G401.6 (cell line): Measurements from ENCODE around the gene CCRL2.
"Not testable (repeated sequence)": the region's sequence is repeated elsewhere in the genome, so short reads cannot be mapped to it uniquely, and the experiment has no call there.

Experiments used
- FAIRE-seq: peaks from 2 replicates; lab custom pipeline; 2012; peaks lifted over from hg19 to GRCh38; lab: Jason Lieb, UNC

CCRL2 gene

DNA sequence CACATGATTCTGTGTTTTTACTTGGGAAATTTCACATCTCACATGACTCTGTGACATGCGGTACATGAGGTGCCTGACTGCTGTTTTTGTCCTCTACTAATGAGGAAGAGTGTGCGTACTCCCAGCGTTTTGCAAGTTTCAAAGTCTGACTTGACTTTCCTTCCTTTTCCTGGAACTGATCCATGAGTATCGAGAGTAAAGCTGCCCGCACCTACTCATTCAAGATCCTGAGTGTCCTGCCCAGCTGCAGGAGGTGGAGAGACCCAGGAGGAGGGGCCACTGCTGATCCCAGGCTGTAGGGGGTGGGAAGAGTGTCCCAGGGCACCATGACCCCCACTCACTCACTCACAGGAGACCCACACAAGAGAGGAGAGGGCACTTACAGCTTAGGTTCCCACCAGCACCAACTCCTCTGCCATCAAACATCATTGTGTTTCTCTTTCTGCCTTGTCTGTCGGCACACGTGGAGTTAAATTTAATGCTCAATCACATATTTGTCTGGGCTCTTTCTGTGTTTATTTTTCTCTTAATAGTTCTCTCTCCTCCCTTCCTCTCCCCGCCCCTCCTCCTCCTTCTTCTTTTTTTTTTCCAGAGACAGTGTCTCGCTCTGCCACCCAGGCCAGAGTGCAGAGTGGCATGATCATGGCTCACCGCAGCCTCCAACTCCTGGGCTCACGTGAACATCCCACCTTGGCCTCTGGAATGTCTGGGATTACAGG is 1.6 kb upstream of the CCRL2 start:
- FAIRE-seq = no peak

DNA sequence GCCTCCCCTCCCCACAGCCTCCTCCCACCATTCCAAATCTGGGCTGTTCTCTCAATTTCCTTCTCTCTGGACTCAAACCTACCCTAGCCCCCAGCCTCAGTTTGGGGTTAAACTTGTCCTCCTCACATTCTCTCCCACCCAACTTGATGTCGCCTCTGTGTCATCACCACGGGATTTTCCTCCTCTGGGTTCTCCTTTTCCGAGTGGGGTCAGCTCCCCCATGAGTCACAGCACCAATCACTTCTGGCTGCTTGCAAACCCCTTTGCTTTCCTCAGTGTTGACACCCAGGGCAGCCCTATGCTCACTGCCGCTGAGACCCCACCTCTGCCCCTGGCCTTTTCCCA is 644 bp upstream of the CCRL2 start:
- FAIRE-seq = no peak

DNA sequence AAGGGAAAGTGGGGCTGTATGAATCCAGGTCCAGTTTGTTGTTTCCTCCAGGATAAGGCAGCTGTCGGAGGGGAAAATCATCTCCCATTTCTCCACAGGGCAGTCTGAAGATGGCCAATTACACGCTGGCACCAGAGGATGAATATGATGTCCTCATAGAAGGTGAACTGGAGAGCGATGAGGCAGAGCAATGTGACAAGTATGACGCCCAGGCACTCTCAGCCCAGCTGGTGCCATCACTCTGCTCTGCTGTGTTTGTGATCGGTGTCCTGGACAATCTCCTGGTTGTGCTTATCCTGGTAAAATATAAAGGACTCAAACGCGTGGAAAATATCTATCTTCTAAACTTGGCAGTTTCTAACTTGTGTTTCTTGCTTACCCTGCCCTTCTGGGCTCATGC is 911 bp downstream of the CCRL2 start:
- no peak for FAIRE-seq

DNA sequence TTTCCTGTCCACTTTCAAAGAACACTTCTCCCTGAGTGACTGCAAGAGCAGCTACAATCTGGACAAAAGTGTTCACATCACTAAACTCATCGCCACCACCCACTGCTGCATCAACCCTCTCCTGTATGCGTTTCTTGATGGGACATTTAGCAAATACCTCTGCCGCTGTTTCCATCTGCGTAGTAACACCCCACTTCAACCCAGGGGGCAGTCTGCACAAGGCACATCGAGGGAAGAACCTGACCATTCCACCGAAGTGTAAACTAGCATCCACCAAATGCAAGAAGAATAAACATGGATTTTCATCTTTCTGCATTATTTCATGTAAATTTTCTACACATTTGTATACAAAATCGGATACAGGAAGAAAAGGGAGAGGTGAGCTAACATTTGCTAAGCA is 1.8 kb downstream of the CCRL2 start:
- FAIRE-seq = no peak

DNA sequence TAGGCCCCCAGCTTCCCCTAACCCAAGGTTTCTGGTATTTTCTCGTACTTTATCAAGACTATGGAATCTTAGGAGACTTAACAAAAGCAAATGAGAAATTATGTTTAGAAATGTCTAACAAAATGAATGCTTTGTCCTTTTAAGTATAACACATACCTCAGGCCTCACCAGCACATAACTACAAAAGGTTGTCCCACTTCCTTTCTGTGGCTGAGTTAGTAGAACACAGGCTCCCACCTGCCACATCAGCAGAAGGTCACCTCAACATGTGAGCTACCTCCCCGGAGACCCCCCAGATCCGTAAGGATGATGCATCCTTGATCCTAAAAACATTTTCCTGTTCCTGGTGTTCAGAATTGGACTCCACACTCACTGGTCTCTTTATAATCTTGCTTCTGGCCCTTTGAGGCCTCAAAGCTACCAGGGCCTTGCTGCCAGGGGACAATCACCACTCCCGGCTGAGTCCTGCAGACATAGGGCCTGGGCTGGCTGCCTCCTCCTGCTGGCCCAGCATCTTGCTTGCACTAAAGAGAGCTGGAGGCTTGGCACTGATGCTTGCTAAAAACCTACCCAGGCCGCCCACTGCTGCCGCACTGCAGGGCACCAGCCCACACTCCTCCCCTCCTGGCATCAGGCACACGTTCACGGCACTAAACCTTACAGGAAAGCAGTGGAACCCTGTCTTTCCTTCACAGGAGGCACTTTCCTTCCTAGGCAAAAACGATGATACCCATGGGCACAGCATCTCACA is 2.9 kb downstream of the CCRL2 start:
- no peak for FAIRE-seq

DNA sequence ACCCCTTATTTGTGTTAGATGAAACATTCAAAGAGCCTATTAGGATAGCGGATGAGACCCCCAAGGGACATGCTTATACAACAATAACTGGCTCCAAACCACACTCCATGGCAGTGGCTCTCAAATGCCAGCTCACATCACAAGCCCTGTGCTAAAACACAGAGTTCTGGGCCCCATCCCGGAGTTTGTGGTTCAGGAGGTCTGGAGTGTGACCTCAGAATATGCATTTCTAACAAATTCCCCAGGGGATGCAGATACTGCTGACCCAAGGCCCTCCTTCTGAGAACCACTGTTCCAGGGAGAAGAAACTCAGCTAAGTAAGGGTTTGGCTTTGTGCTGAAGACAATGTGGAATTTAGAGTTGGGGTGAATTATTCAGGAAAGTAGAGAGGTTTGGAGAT is 3.6 kb downstream of the CCRL2 start:
- FAIRE-seq = no peak

DNA sequence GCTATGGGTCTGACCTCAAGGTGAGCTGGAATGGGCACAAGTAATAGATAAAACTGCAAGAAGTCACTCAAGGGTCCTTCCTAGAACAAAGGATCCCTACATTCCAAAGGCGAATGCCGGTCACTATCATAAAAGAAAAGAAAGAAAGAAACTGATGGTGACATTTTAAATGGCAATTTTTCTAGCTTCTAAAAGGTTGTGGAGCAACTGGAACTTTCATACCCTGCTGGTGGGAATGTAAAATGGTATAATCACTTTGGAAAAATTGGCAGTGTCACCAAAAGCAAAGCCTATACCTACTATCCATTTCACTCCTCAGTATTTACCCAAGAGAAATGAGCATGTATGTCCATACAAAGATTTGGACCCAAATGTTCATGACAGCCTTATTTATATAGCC is 4.2 kb downstream of the CCRL2 start:
- no peak for FAIRE-seq

DNA sequence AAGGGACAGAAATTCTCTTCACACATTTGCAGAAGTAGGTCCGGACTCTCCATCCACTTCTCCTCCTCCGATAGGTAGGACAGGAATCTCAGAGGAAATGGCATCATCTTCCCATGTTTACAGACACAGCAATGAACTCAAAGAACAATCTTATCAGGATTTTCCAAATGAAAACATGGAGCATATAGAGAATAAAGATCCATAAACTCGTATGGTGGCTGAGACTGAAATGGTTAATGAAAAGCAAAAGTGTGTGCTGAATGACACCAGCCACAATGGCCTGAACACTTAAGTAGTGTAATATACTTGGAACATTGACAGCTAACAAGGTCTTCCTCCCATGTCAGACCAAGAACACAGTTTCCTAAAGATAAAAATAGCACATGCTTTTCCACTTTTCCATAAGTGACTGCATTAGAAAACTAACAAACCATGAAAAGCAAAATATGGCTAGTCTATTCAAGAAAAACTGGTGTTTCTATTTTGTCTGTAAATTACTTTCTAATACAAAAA is 5.8 kb downstream of the CCRL2 start:
- no peak for FAIRE-seq

DNA sequence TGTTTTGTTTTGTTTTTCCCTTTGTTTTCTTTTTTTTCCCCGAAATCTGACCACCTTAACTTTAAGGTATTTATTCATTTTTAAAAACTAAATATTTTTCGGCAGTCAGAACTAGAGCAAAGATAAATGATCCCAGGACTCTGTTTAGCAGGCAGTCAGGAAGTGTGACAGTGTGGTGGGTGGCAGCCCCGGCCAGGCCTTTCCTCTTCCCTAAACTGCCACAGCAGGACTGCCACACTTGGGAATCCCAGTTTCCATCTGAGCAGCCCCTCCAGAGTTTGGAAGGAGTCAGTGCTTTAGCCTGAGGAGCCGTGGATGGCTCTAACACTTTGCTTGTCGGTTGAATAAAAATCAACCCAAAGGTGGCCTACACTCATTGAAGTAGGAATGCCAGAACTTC is 6.9 kb downstream of the CCRL2 start:
- no peak for FAIRE-seq

DNA sequence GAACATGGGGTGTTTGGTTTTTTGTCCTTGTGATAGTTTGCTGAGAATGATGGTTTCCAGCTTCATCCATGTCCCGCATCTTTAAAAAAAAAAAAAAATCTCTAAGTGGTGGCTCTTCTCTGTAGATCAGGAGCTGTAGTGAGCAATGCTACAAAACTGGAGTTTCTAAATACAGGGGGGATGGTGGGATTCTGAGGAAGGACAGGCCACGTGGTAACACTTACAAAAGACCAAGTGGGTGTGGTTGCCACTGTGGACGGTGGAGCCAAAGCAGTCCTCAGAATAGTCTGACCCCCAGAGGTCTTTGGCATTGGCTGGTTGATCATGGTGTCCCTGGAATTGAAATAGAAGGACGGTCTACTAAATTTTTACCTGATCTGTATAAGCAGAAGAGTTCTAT is 7.7 kb downstream of the CCRL2 start:
- FAIRE-seq = no peak

DNA sequence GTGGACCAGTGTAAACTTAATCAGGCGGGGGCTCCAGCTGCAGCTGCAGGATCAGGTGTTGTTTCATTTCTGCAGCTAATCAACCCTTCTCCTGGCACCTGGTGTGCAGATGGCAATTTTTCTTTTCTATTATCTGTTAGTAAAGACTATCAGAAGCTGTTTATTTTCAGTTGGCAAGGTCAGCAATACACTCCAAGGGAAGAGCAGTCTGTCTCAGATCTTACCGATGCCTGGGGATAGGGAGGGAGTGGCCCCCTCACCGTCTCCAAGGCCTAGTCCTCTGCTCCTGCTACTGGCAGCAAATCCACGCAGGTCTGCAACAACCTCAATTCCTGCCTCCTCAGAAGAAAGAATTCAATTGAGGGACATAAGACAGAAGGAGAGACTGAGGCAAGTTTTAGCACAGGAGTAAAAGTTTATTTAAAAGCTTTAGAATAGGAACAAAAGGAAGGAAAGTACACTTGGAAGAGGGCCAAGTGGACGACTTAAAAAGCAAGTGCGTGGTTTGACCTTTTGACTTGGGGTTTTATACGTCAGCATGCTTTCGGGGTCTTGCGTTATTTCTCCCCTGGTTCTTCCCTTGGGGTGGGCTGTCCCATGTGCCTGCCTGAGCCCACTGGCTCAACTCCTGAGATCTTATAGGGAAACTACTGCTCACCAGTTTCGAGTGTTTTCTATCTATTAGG is 9.2 kb downstream of the CCRL2 start:
- no peak for FAIRE-seq

DNA sequence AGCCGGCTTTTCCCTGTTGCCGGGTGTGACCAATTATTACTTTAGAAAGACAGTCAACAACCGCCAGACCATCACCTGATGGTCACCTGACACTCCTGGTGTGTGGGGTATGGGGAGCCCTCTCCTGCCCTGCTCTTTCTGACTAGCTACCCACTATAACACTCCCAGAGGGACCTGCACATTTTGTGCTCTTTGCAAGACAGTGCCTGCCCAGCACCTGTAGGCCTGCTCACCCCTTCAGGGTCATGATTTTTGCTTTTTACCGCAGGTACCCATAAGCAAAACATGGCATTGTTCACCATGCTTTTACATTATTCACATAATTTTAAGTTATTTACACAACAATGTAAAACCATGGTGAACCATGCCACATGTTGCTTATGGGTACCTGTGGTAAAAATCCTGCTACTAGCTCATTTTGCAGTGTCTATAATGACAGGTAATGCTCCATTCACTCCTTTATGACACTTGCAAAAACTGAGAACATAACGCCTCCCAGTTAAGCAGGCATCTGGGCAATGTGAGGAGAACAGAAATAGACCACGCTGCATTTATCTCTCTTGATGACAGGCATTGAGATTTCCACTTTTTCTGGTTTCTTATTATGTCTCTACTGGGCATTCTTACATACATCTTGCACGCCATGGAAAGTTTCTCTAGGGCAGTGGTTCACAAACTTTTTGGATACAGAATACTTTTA is 9.9 kb downstream of the CCRL2 start:
- FAIRE-seq = no peak

DNA sequence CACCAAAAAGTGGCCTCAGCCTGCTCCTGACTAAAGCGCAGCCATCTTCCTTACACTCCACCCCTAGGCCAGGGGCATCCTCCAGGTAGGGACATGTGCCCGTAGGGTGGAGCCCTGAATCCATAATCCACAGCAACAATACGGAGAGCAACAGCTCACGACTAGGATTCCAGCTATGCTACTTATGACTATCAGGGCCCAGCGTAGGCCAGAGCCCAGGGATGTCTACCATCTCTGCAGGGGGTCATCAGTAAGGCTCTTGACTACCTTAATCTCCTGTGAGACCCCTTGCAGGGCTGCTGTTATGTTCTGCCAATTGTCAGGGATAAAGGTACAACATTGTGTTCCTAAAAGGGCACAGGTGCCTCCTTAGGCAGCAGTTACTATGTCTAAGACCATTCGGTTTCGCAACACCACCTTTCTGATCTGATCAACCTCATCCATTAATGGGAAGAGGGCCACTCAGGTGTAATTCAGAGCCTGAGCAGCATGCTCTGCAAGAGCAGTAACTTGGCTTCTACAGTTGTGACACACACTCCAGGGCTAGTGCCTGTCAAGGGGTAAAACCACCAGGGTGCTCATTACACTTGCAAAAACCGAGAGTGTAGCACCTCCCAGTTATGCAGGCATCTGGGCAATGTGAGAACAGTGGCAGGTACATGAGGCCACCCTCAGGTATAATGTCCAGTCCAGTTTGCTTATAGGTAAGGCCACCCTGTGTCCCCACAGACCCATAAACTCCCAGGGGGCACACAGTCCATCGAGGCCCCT is 11.0 kb downstream of the CCRL2 start:
- no peak for FAIRE-seq

DNA sequence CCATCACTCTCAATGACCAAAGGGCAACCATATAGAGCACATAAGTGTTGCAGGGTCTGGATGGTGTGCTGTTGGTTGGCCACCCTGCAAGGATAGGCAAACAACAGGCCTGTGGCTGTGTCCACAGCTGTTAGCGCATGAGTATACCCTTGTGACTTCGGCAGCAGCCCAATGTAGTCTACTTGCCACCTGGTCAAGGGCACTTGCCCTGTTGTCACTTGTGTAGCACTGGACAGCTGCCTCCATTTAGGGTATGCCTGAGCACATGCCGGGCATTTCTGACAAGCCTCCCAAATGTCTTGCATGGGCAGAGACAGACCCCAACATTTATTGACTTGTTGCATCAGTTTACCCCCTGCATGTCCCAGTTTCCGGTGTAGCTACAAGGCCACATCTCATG is 12.8 kb downstream of the CCRL2 start:
- FAIRE-seq = no peak

DNA sequence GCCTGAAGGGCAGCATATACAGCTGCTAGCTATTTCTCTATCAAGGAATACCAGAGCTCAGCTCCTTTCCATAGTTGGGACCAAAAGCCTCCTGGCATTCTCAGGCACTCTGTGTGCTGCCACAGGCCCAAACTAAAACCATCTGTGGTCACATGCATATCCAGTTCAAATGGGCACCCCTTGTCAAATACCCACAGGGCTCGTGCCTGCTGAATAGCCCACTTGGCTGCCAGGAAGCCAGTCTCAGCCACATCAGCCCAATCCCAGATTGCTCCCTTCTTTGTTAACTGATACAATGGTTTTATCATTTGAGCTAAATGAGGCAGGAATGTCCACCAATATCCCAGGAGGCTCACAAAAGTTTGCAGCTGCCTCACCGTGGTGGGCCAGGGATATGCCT is 13.9 kb downstream of the CCRL2 start:
- FAIRE-seq = no peak

DNA sequence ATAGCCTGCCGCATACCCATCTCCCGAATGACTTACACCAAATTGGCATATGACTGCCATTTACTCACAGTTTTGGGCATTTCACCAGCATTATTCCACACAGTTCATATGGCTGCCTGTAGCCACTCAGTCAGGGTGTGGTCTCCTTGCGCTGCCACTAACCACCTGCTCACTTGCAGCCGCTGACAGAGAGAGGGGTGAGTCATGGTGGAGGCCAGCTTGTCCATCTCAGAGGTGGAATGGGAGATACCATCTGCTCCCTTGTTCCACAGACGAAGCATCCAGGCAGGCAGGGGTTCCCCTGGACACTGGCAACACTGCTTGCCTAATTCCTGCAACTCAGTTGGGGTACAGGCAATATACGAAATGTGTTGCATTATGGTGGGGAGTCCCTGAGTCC is 15.6 kb downstream of the CCRL2 start:
- FAIRE-seq = no peak

DNA sequence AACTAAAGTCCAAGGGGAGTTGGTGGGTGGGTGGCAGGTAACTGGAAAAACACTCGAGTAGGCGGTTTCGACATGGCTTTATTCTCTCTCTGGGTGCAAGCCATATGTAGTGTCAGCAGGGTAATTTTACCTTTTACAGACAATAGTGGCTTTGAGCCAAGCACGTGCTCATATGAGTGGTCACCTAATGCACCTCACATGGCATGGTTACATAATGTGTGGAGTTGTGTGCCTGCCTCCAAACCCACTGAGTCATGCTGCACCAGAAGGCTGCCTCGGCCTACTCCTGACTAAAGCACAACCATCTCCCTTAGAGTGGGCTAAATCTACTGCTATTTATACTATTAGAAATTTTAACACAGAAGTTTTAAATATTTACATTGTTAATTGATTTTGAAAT is 16.5 kb downstream of the CCRL2 start:
- no peak for FAIRE-seq

DNA sequence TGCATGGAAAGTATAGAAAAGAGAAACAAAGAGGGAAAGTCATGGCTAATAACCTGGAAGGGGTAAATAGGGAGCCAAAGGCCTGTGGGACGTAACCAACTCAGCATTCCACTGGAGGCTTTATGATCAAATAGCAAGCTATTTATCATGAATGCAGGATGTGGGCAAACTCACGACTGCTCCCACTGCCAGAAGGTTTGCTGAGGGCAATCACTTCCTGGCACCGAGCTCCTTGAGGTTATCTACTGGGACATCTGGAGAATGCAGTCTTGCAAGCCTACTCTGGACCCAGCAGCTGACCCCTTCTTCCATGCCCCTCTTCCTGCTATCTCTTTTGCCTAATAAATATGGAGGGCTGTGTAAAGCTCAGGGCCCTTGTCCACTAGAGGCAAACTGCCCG is 19.4 kb downstream of the CCRL2 start:
- FAIRE-seq = not testable (repeated sequence)

DNA sequence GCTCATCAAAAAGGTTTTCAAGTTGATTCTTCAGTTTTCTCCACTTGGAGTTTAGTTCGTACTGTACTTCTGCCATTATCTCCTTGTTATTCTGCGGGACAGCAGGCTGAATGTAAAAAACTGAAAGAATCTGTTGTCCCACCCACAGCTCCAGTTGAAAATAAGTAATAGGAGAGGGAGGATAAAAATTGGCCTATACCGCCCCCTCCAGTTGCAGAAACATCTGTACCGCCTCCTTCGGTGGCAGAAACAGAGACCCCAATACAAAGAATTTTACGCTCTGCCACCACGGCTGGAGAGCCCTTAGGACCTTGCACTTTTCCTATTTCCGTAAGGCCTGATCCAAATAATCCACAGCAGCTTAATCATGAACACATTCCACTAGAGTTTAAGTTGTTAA is 20.3 kb downstream of the CCRL2 start:
- not testable (repeated sequence) for FAIRE-seq

DNA sequence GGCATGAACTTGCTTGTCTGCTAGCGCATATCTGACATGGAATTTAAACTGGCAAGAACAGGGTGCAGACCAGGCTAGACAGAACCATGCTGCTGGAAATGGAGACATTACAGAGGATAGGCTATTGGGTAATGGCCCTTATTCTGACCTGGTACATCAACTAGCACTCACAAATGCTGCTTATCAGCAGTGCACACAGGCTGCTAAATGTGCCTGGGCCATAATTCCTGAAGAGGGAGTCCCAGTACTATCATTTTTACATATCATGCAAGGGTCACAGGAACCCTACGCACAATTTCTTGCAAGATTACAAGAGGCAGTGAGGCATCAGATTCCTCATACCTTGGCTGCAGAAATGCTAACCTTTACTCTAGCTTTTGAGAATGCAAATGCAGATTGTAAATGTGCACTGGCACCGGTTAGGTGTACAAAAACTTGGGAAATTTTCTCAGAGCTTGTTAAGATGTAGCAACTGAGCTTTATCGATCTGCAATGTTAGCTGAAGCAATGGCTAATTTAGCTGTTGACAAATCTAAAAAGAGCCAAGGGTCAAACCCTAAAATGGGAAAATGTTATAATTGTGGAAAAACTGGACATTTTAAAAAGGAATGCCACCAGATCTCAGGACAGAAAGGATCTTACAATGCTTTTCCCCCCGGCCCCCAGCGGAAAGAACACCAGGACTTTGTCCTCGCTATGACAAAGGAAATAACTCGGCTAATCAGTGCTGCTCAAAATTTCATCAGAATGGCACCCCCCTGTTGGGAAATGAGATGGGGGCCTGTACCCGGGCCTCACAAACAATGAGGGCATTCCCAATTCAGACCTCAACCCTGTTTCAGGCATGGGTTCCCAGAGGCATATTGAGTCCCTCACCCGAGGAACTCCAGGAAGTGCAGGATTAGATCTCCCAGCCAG is 21.1 kb downstream of the CCRL2 start:
- FAIRE-seq = no peak

DNA sequence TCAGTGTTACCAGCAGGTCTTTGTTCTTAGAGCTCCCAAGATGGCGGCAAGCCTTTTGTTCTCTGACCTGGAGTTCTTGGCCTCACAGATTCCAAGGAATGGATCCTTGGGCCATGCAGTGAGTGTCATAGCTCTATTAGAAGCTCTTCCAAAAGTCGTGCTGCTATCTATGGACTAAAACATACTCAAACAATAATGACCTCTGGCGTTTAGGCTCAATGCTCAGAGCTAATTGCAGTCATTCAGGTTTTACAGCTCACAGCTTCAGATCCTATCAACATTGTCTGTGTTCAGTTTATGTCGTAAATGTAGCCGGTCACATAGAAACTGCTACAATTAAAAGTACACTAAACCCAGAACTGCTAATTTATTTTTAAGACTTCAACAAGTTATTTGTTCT is 22.2 kb downstream of the CCRL2 start:
- FAIRE-seq = no peak
